Trophoblast cell (in vitro differentiated cells and primary cell): ENCODE results near the gene FOXA1.

Experiments
- DNase-seq, 2 donors: peaks; one replicate each; pipeline ENCODE4 v3.0.0-alpha.2; 2016
- H2AFZ ChIP-seq: 2 replicates; pipeline ENCODE4 v1.6.1; 2013; ENCODE audit warnings: low read length, moderate library complexity, mild to moderate bottlenecking; ENCODE audit not compliant: insufficient read depth, poor library complexity
- H2AK5ac ChIP-seq: 2 replicates; pipeline ENCODE4 v1.6.1; 2013; ENCODE audit warnings: mild to moderate bottlenecking, low read length
- H2BK120ac ChIP-seq: 2 replicates; pipeline ENCODE4 v1.6.1; 2013; ENCODE audit warnings: low read length, mild to moderate bottlenecking, moderate library complexity; ENCODE audit not compliant: insufficient read depth, poor library complexity
- H2BK12ac ChIP-seq: 2 replicates; pipeline ENCODE4 v1.6.1; 2013; ENCODE audit warnings: mild to moderate bottlenecking, low read length, moderate library complexity
- H2BK5ac ChIP-seq: 2 replicates; pipeline ENCODE4 v1.6.1; 2013; ENCODE audit warnings: low read length, low read depth, moderate library complexity, mild to moderate bottlenecking; ENCODE audit not compliant: poor library complexity
- H3K14ac ChIP-seq: 2 replicates; pipeline ENCODE4 v1.6.1; 2013; ENCODE audit warnings: mild to moderate bottlenecking, low read length
- H3K18ac ChIP-seq: 2 replicates; pipeline ENCODE4 v1.6.1; 2013; ENCODE audit warnings: mild to moderate bottlenecking, low read length
- H3K23ac ChIP-seq: 2 replicates; pipeline ENCODE4 v1.6.1; 2013; ENCODE audit warnings: low read length
- H3K27ac ChIP-seq: 2 replicates; pipeline ENCODE4 v1.5.1; 2013; ENCODE audit warnings: low read depth, mild to moderate bottlenecking, inconsistent platforms, low read length, moderate library complexity
- H3K27me3 ChIP-seq: 2 replicates; pipeline ENCODE4 v1.6.1; 2013; ENCODE audit warnings: inconsistent platforms, mild to moderate bottlenecking, low read length, moderate library complexity; ENCODE audit not compliant: insufficient read depth
- H3K36me3 ChIP-seq, 2 experiments: 1 replicate in 1 of 2; 2 replicates in 1 of 2; pipeline ENCODE4 v1.6.1; 2013; ENCODE audit warnings: low read length in 2 of 2, mild to moderate bottlenecking in 2 of 2, moderate library complexity in 1 of 2; ENCODE audit not compliant: insufficient read depth in 2 of 2, control insufficient read depth in 1 of 2
- H3K4ac ChIP-seq: 2 replicates; pipeline ENCODE4 v1.6.1; 2013; ENCODE audit warnings: low read depth, mild to moderate bottlenecking, low read length, moderate library complexity
- H3K4me1 ChIP-seq, 2 experiments: 1 replicate in 1 of 2; 2 replicates in 1 of 2; pipeline ENCODE4 v1.6.1; 2013; ENCODE audit warnings: low read length in 2 of 2, mild to moderate bottlenecking in 2 of 2, moderate library complexity in 1 of 2; ENCODE audit not compliant: insufficient read depth in 2 of 2, control insufficient read depth in 1 of 2
- H3K4me2 ChIP-seq: 2 replicates; pipeline ENCODE4 v1.6.1; 2013; ENCODE audit warnings: inconsistent platforms, mild to moderate bottlenecking, low read length, moderate library complexity
- H3K4me3 ChIP-seq: 2 replicates; pipeline ENCODE4 v1.5.1; 2013; ENCODE audit warnings: mild to moderate bottlenecking, low read depth, low read length, inconsistent platforms
- H3K79me1 ChIP-seq: one replicate; pipeline ENCODE4 v1.6.1; 2013; ENCODE audit warnings: low read length
- H3K79me2 ChIP-seq: 2 replicates; pipeline ENCODE4 v1.6.1; 2013; ENCODE audit warnings: low read length, mild to moderate bottlenecking; ENCODE audit not compliant: control insufficient read depth, insufficient read depth, poor library complexity
- H3K9ac ChIP-seq: 2 replicates; pipeline ENCODE4 v1.6.1; 2013; ENCODE audit warnings: mild to moderate bottlenecking, low read length
- H3K9me3 ChIP-seq: 2 replicates; pipeline ENCODE4 v1.6.1; 2013; ENCODE audit warnings: low read depth, mild to moderate bottlenecking, control low read depth, inconsistent platforms, low read length; ENCODE audit not compliant: insufficient read depth
- H4K12ac ChIP-seq: 2 replicates; pipeline ENCODE4 v1.6.1; 2013; ENCODE audit warnings: low read depth, mild to moderate bottlenecking, low read length, moderate library complexity
- H4K8ac ChIP-seq: 2 replicates; pipeline ENCODE4 v1.6.1; 2013; ENCODE audit warnings: low read depth, mild to moderate bottlenecking, low read length, moderate library complexity
- H4K91ac ChIP-seq: one replicate; pipeline ENCODE4 v1.6.1; 2013; ENCODE audit warnings: low read depth, mild to moderate bottlenecking, low read length, moderate library complexity
- WGBS: extraction: QIAGEN DNeasy Blood & Tissue Kit; methylation state at CpG from one replicate; pipeline ENCODE4 v1.1.7; 2013; ENCODE audit warnings: missing lambda C conversion rate; ENCODE audit not compliant: insufficient read length, insufficient coverage; ENCODE audit errors: extremely low coverage; 5-methylcytosine and 5-hydroxymethylcytosine counted together

The FOXA1 gene

GRCh38 chr14:37601865-37602264 lies 6.8 kb upstream of the FOXA1 start:
- H2AK5ac ChIP-seq: no peak overlapping the region
- no peaks in the 10 kb centered on the region for H3K36me3 ChIP-seq
- no peak overlapping the region for H3K18ac ChIP-seq
- no peak overlapping the region for H2AFZ ChIP-seq
- no peaks in the 10 kb centered on the region for H3K79me2 ChIP-seq
- H2BK12ac ChIP-seq: no peak overlapping the region
- no peak overlapping the region for H3K4me2 ChIP-seq
- no peak overlapping the region for H4K12ac ChIP-seq
- H3K4me3 ChIP-seq: no peak overlapping the region
- no peak overlapping the region for H2BK120ac ChIP-seq
- no peak overlapping the region for H4K8ac ChIP-seq
- peaks cover 54% of the 10 kb centered on the region for H3K27me3 ChIP-seq
- no CpG with 5 or more reads among the region's 22 CpGs for WGBS
- peaks cover 9 to 14% of the 10 kb centered on the region in 2 experiments for H3K4me1 ChIP-seq
- DNase-seq: no peak
- H2BK5ac ChIP-seq: no peak overlapping the region
- H4K91ac ChIP-seq: no peak overlapping the region
- no peak overlapping the region for H3K4ac ChIP-seq
- no peak overlapping the region for H3K14ac ChIP-seq
- H3K23ac ChIP-seq: no peak overlapping the region
- H3K9me3 ChIP-seq: peaks cover 5% of the 10 kb centered on the region
- no peak overlapping the region for H3K9ac ChIP-seq
- H3K27ac ChIP-seq: no peak overlapping the region
- no peaks in the 10 kb centered on the region for H3K79me1 ChIP-seq

GRCh38 chr14:37600880-37601741 lies 6.1 kb upstream of the FOXA1 start:
- H4K91ac ChIP-seq: no peak overlapping the region
- WGBS: no CpG with 5 or more reads among the region's 4 CpGs
- no peaks in the 10 kb centered on the region for H3K36me3 ChIP-seq
- H3K4me1 ChIP-seq: peaks cover 12 to 14% of the 10 kb centered on the region in 2 experiments
- H3K9me3 ChIP-seq: peaks cover 5% of the 10 kb centered on the region
- no peaks in the 10 kb centered on the region for H3K79me1 ChIP-seq
- no peak overlapping the region for H2BK120ac ChIP-seq
- H3K23ac ChIP-seq: no peak overlapping the region
- no peaks in the 10 kb centered on the region for H3K79me2 ChIP-seq
- H3K4me3 ChIP-seq: no peak overlapping the region
- H4K8ac ChIP-seq: no peak overlapping the region
- no peak overlapping the region for H2AFZ ChIP-seq
- no peak overlapping the region for H3K4me2 ChIP-seq
- H3K14ac ChIP-seq: no peak overlapping the region
- H3K9ac ChIP-seq: no peak overlapping the region
- H2BK12ac ChIP-seq: no peak overlapping the region
- H4K12ac ChIP-seq: no peak overlapping the region
- H3K27ac ChIP-seq: no peak overlapping the region
- H2BK5ac ChIP-seq: no peak overlapping the region
- no peak overlapping the region for H2AK5ac ChIP-seq
- no peak overlapping the region for H3K18ac ChIP-seq
- peaks cover 59% of the 10 kb centered on the region for H3K27me3 ChIP-seq
- no peak for DNase-seq
- no peak overlapping the region for H3K4ac ChIP-seq

GRCh38 chr14:37599507-37600368 lies 4.7 kb upstream of the FOXA1 start:
- Histone ChIP-seq H3K36me3 (no peaks in the 10 kb centered on the region), H3K27ac (no peak overlapping the region), H2BK12ac (no peak overlapping the region), H3K27me3 (peaks cover 63% of the 10 kb centered on the region), H2BK5ac (no peak overlapping the region), H2AFZ (no peak overlapping the region), H3K23ac (no peak overlapping the region), H3K14ac (no peak overlapping the region), H3K9ac (no peak overlapping the region), H3K18ac (no peak overlapping the region), H2BK120ac (no peak overlapping the region), H3K9me3 (peaks cover 5% of the 10 kb centered on the region), H3K4me2 (peak overlapping the region; percentile 57), H3K4ac (no peak overlapping the region), H3K4me1 (peaks cover 15% of the 10 kb centered on the region in 2 experiments), H3K79me1 (no peaks in the 10 kb centered on the region), H4K8ac (no peak overlapping the region), H3K4me3 (no peak overlapping the region), H2AK5ac (no peak overlapping the region), H4K91ac (no peak overlapping the region), H3K79me2 (no peaks in the 10 kb centered on the region), H4K12ac (no peak overlapping the region)
- DNase-seq: no peak
- WGBS: no CpG with 5 or more reads among the region's 57 CpGs

GRCh38 chr14:37598747-37599506 lies 3.9 kb upstream of the FOXA1 start:
- H2AFZ ChIP-seq: no peak overlapping the region
- H3K4ac ChIP-seq: no peak overlapping the region
- no peak overlapping the region for H3K27ac ChIP-seq
- H3K4me2 ChIP-seq: peak overlapping the region; percentile 59
- H3K79me1 ChIP-seq: no peaks in the 10 kb centered on the region
- H4K91ac ChIP-seq: no peak overlapping the region
- H3K4me3 ChIP-seq: no peak overlapping the region
- no peak overlapping the region for H4K12ac ChIP-seq
- DNase-seq: no peak
- no peak overlapping the region for H2BK12ac ChIP-seq
- no peaks in the 10 kb centered on the region for H3K36me3 ChIP-seq
- no peaks in the 10 kb centered on the region for H3K79me2 ChIP-seq
- H3K9ac ChIP-seq: no peak overlapping the region
- H2BK120ac ChIP-seq: no peak overlapping the region
- peaks cover 68% of the 10 kb centered on the region for H3K27me3 ChIP-seq
- H3K9me3 ChIP-seq: peaks cover 5% of the 10 kb centered on the region
- no peak overlapping the region for H2AK5ac ChIP-seq
- no peak overlapping the region for H2BK5ac ChIP-seq
- no peak overlapping the region for H4K8ac ChIP-seq
- no peak overlapping the region for H3K14ac ChIP-seq
- no peak overlapping the region for H3K18ac ChIP-seq
- H3K23ac ChIP-seq: no peak overlapping the region
- WGBS: no CpG with 5 or more reads among the region's 36 CpGs
- H3K4me1 ChIP-seq: peaks cover 19 to 20% of the 10 kb centered on the region in 2 experiments
